ENCODE data around the gene MTCL1.

MTCL1 gene

DNA sequence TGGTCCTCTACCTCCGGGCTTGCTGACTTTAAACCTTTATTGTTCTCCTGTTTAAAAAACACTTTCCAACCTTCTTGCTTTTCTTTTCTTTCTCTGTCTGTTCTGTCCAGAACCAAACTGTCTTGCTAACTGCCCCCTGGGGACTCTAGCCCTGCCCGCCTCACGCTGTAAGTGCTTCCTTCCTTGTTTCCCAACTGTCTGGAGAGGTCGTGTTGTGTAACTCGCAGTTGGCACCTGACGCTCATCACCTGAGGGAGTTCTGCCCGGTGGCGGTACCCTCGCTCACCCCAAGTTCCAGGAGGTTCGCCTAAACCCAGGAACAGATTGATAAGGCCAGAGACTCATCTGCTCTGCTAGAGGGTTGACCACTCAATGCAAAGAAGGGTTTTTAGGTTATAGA, 123.4 kb downstream of the MTCL1 start:
- no peak for DNase-seq (ENCODE audit: low spot score)
- no peak for TF ChIP-seq CTCF (IDR thresholded peaks at IDR 0.05; ENCODE audit: poor library complexity, severe bottlenecking)
- Histone ChIP-seq H3K36me3 (ENCODE audit: low read depth) (peaks cover 3% of the 10 kb centered on the region; the same call in 1 of the 2 replicates), H3K27me3 (ENCODE audit: insufficient read depth, poor library complexity, severe bottlenecking) (no peaks in the 10 kb centered on the region), H3K4me1 (ENCODE audit: insufficient read depth, poor library complexity, severe bottlenecking) (no peaks in the 10 kb centered on the region), H3K4me3 (ENCODE audit: severe bottlenecking) (no peak overlapping the region), H3K9me3 (ENCODE audit: severe bottlenecking) (no peaks in the 10 kb centered on the region), H3K27ac (ENCODE audit: poor library complexity, severe bottlenecking) (no peak overlapping the region)
- no peak for ATAC-seq (ENCODE audit: low read depth)

- H3K4me3 ChIP-seq (ENCODE audit: severe bottlenecking) = no peak overlapping the region
- no peaks in the 10 kb centered on the region for H3K4me1 ChIP-seq (ENCODE audit: insufficient read depth, poor library complexity, severe bottlenecking)
- TF ChIP-seq CTCF (IDR thresholded peaks at IDR 0.05; ENCODE audit: poor library complexity, severe bottlenecking) = no peak
- no peaks in the 10 kb centered on the region for H3K36me3 ChIP-seq (ENCODE audit: low read depth)
- no peaks in the 10 kb centered on the region for H3K9me3 ChIP-seq (ENCODE audit: severe bottlenecking)
- ATAC-seq (ENCODE audit: low read depth) (no peak), DNase-seq (ENCODE audit: low spot score) (no peak)
- no peak overlapping the region for H3K27ac ChIP-seq (ENCODE audit: poor library complexity, severe bottlenecking)
- H3K27me3 ChIP-seq (ENCODE audit: insufficient read depth, poor library complexity, severe bottlenecking) = no peaks in the 10 kb centered on the region
Measured at GRCh38 chr18:8830067-8831060, 125.0 kb downstream of the MTCL1 start.

DNA sequence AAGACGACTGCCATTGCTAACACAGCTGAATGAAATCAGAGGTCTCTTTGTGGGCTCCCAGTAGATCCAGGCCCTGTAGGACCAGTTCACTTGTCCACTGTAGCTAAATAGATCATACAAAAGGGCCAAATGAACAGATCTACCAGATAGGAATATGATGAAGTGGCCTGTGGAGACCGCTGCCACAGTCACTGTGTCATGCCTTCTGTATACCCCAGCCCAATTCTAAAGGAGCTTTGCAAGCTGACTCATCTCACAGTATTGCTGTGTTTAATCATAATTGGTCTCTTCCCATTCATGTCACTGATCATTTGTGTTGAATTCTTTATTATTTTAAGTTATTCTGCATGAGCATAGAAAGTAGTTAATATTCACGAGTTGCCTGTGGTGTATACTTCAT, 125.8 kb downstream of the MTCL1 start:
- TF ChIP-seq CTCF (IDR thresholded peaks at IDR 0.05; ENCODE audit: poor library complexity, severe bottlenecking) = no peak
- Histone ChIP-seq H3K27me3 (ENCODE audit: insufficient read depth, poor library complexity, severe bottlenecking) (no peaks in the 10 kb centered on the region), H3K36me3 (ENCODE audit: low read depth) (no peaks in the 10 kb centered on the region), H3K4me3 (ENCODE audit: severe bottlenecking) (no peak overlapping the region), H3K9me3 (ENCODE audit: severe bottlenecking) (no peaks in the 10 kb centered on the region), H3K27ac (ENCODE audit: poor library complexity, severe bottlenecking) (no peak overlapping the region), H3K4me1 (ENCODE audit: insufficient read depth, poor library complexity, severe bottlenecking) (no peaks in the 10 kb centered on the region)
- DNase-seq (ENCODE audit: low spot score) (no peak), ATAC-seq (ENCODE audit: low read depth) (no peak)

DNA sequence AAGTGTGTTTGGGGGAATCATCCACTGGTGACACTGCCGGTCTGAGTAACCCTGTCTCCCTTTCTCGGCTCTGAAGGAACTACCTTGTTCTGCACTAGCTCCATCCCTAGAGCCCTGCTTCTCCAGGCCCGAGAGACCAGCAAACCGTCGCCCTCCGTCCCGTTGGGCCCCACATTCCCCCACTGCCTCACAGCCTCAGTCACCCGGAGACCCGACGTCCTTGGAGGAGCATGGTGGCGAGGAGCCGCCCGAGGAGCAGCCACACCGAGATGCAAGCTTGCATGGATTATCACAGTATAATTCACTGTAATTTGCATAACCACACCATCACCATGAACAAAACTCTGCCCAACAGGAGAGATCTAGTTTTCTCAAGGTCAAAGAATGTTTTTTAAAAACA, 126.2 kb downstream of the MTCL1 start:
- ATAC-seq (ENCODE audit: low read depth) (no peak), DNase-seq (ENCODE audit: low spot score) (no peak)
- H3K27me3 ChIP-seq (ENCODE audit: insufficient read depth, poor library complexity, severe bottlenecking) = no peaks in the 10 kb centered on the region
- no peak overlapping the region for H3K4me3 ChIP-seq (ENCODE audit: severe bottlenecking)
- no peak for TF ChIP-seq CTCF (IDR thresholded peaks at IDR 0.05; ENCODE audit: poor library complexity, severe bottlenecking)
- no peaks in the 10 kb centered on the region for H3K4me1 ChIP-seq (ENCODE audit: insufficient read depth, poor library complexity, severe bottlenecking)
- H3K9me3 ChIP-seq (ENCODE audit: severe bottlenecking) = no peaks in the 10 kb centered on the region
- no peak overlapping the region for H3K27ac ChIP-seq (ENCODE audit: poor library complexity, severe bottlenecking)
- H3K36me3 ChIP-seq (ENCODE audit: low read depth) = no peaks in the 10 kb centered on the region

DNA sequence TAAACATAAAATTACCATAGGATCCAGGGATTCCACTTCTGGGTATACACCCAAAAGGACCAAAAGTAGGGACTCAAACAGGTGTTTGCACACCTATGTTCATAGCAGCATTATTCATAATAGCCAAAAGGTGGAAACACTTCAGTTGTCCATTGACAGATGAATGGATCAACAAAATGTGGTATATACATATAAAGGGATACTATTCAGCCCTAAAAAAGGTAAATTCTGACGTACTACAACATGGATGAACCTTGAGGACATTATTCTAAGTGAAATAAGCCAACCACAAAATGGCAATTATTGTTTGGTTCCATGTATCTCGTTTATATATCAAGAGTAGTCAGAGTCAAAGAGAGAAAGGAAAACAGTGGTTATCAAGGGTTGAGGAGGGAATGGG, 128.1 kb downstream of the MTCL1 start:
- ATAC-seq (ENCODE audit: low read depth) (no peak), DNase-seq (ENCODE audit: low spot score) (no peak)
- no peak for TF ChIP-seq CTCF (IDR thresholded peaks at IDR 0.05; ENCODE audit: poor library complexity, severe bottlenecking)
- H3K36me3 ChIP-seq (ENCODE audit: low read depth) = no peaks in the 10 kb centered on the region
- H3K9me3 ChIP-seq (ENCODE audit: severe bottlenecking) = peaks cover 3% of the 10 kb centered on the region
- no peaks in the 10 kb centered on the region for H3K4me1 ChIP-seq (ENCODE audit: insufficient read depth, poor library complexity, severe bottlenecking)
- H3K27me3 ChIP-seq (ENCODE audit: insufficient read depth, poor library complexity, severe bottlenecking) = no peaks in the 10 kb centered on the region
- H3K4me3 ChIP-seq (ENCODE audit: severe bottlenecking) = no peak overlapping the region
- no peak overlapping the region for H3K27ac ChIP-seq (ENCODE audit: poor library complexity, severe bottlenecking)
